Ishikawa (cell line): ENCODE data around the gene HS3ST4.

Experiments used
- CEBPB ChIP-seq: IDR thresholded peaks from 2 replicates; pipeline ENCODE4 v1.6.1; 2012
- CREB1 ChIP-seq: IDR thresholded peaks from 2 replicates; pipeline ENCODE4 v1.6.1; 2012; ENCODE audit warnings: low read depth
- EGR1 ChIP-seq: IDR thresholded peaks from 2 replicates; pipeline ENCODE4 v1.6.1; 2012
- EP300 ChIP-seq: IDR thresholded peaks from 2 replicates; pipeline ENCODE4 v1.6.1; 2012; ENCODE audit warnings: borderline replicate concordance
- MAX ChIP-seq: IDR thresholded peaks from 2 replicates; pipeline ENCODE4 v1.6.1; 2012
- NFIC ChIP-seq: IDR thresholded peaks from 2 replicates; pipeline ENCODE4 v1.6.1; 2012
- RAD21 ChIP-seq: IDR thresholded peaks from 2 replicates; pipeline ENCODE4 v1.6.1; 2012; ENCODE audit warnings: low read depth
- REST ChIP-seq: IDR thresholded peaks from 2 replicates; pipeline ENCODE4 v1.6.1; 2012; ENCODE audit warnings: low read depth, mild to moderate bottlenecking
- TAF1 ChIP-seq: IDR thresholded peaks from 2 replicates; pipeline ENCODE4 v1.6.1; 2012; ENCODE audit warnings: low read depth, mild to moderate bottlenecking
- TCF12 ChIP-seq: IDR thresholded peaks from 2 replicates; pipeline ENCODE4 v1.6.1; 2012; ENCODE audit warnings: low read depth
- TEAD4 ChIP-seq: IDR thresholded peaks from 2 replicates; pipeline ENCODE4 v1.6.1; 2012

DNA sequence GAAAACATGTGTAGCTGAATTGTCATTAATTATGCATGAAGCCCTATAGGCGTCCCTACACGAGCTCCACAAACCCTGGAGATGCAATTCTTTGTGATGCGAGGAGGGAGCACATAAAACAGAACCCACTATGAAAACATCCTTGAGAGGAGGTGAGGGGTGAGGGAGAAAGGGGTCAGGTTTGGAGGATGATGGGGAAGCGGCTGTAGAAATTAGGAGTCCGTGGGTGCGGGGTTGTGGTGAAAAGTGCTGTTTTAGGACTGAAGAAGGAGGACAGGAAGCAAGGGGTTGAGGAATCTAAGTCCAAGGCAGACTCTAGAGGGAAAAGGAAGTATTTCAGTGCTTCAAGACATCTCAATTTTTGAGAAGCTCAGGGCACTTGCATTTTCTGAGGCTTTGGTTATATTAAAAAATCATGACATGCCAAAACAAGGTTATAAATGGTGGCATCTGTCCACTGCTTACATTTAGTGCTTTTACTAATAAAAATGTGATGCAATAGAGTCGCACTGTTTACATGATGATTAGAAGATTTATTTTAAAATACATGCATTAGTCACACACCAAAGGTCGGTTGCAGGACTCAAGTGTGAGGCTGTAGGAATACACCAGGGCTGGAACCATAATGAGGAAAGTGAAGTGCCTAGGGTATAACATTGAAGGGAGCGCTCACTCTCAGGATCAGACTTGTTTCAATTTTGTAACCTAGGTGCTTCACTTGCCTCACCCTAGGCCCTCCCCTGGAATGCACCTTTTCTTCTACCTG, 379.5 kb downstream of the HS3ST4 start:
- no peak for TF ChIP-seq TCF12
- no peak for TF ChIP-seq EP300
- no peak for TF ChIP-seq CREB1
- no peak for TF ChIP-seq REST
- no peak for TF ChIP-seq RAD21
- no peak for TF ChIP-seq TEAD4
- TF ChIP-seq CEBPB = no peak
- no peak for TF ChIP-seq EGR1
- no peak for TF ChIP-seq TAF1
- no peak for TF ChIP-seq NFIC
- TF ChIP-seq MAX = no peak
